GM12875 (cell line): Measurements from ENCODE around the gene ADA.
"Not testable (repeated sequence)": the region's sequence is repeated elsewhere in the genome, so short reads cannot be mapped to it uniquely, and the experiment has no call there.

ENCODE experiments used
- H3K4me3 ChIP-seq: one replicate; pipeline ENCODE4 v1.5.1; 2011; ENCODE audit warnings: low read depth, low read length, control low read depth
- TF ChIP-seq, protein P1 (sequence below): IDR thresholded peaks from 2 replicates; pipeline ENCODE4 v1.5.1; 2011; ENCODE audit warnings: low read depth, mild to moderate bottlenecking, control low read depth, inconsistent platforms, low read length, moderate library complexity, borderline replicate concordance; ENCODE audit not compliant: insufficient read depth

ADA gene

DNA sequence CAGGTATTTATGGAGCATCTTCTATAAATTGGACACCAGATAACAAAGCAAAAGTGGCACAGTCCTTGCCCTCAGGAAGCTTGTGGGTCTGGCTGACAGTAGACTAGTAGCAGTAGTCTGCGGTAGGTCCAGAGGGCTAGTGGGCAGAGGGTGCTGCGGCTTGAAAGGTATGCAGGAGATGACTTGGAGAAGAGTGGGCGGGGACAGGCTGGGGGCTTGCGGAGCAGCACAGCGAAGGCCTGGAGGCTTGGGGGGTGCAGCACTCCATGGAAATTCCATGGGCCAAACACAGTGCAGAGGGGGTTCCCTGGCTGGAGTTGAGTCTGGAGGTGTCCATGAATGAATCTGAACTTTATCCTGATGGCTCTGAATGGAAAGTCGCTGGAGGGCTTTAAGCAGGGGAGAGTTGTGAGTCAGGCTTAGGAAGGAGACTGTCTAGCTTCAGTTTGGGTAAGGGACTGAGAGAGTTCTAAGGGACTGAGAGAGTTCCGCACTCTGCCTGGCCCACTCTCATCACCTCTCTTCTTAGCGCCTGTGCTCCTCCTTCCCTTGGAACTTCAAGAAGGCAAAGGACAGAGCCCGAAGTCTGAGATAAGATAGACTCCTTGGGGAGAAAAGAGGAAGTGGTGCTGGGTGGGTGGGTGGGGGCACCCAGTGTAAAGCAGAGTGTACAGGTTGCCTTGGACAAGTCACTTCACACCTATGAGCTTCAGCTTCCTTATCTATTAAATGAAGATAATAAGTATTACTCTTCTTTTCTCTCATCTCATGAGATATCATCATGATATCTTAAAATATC is 60.3 kb downstream of the ADA start:
- TF ChIP-seq, protein P1, sequence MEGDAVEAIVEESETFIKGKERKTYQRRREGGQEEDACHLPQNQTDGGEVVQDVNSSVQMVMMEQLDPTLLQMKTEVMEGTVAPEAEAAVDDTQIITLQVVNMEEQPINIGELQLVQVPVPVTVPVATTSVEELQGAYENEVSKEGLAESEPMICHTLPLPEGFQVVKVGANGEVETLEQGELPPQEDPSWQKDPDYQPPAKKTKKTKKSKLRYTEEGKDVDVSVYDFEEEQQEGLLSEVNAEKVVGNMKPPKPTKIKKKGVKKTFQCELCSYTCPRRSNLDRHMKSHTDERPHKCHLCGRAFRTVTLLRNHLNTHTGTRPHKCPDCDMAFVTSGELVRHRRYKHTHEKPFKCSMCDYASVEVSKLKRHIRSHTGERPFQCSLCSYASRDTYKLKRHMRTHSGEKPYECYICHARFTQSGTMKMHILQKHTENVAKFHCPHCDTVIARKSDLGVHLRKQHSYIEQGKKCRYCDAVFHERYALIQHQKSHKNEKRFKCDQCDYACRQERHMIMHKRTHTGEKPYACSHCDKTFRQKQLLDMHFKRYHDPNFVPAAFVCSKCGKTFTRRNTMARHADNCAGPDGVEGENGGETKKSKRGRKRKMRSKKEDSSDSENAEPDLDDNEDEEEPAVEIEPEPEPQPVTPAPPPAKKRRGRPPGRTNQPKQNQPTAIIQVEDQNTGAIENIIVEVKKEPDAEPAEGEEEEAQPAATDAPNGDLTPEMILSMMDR = no peak

DNA sequence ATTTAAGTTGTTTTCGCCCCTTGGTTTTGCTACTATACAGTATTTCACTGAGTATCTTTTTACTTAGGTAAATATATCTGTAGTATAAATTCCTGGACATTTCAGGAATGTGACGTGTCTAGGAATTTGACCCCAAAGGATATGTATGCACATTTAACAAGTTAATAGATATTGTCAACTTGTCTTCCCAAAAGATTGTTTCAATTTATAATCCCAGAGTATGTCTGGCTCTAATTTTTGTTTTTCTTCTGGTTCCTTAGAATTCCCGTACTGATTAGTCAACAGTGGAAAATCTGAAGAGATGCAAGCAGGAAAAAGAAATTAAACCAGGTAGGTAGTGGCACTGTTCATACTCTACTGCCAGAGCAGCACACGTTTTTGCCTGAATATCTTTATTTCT is 62.0 kb downstream of the ADA start:
- TF ChIP-seq, protein P1 = no peak
- no peak overlapping the region for H3K4me3 ChIP-seq

More for the DNA sequence above, 60.3 kb downstream of the ADA start:
- no peak overlapping the region for H3K4me3 ChIP-seq

DNA sequence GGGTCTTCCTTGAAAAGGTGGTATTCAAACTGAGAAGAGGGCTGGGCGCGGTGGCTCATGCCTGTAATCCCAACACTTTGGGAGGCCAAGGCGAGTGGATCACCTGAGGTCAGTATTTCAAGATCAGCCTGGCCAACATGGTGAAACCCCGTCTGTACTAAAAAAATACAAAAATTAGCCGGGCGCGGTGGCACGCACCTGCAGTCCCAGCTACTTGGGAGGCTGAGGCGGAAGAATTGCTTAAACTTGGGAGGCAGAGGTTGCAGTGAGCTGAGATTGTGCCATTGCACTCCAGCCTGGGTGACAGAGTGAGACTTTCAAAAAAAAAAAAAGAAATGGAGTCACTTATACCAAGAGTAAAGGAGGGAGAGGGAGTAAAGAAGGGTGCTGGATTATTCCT is 63.2 kb downstream of the ADA start:
- not testable (repeated sequence) for H3K4me3 ChIP-seq

DNA sequence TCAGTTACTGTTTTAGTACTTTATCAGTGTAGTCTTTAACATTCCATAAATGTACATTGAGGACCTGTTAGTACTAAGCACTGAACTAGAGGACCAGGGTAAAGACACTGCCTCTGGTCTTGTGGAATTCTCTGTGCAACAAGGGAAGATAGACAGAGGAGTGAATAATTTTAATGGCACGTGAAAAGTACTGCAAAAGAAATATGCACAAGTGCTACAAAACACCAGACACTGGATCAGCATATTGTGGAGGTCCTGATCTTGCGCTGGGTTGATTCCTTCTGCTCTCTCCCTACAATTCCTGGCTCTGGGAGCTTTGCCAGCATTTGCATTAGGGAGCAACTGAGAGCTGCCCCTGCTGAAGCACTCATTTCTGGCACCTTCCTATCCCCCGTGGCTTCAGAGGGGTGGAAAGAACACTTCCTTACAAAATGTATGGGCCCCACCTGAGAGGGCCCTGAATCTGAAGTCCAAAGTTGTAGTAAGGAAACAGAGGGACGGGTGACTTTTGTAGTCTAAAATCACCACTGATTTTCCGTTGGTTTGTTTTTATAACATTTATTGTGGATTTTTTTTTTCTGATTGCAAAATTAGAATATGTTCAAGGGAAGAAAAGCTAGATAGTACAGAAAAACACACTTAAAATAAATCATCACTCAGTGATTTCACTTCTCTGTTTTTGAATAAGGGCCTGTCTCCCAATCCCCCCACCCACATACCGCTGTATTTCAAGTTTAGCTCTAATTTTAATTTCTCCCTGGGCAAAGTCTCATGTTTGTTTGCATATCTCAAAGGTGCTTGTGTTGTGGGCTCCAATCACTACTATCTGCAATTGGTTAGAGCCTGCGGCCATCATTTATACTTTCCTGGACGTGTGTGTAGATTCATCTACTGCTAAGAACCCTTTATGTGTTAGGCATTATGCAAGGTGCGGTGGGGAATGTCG is 64.2 kb downstream of the ADA start:
- H3K4me3 ChIP-seq = no peak overlapping the region
- TF ChIP-seq, protein P1 = no peak

DNA sequence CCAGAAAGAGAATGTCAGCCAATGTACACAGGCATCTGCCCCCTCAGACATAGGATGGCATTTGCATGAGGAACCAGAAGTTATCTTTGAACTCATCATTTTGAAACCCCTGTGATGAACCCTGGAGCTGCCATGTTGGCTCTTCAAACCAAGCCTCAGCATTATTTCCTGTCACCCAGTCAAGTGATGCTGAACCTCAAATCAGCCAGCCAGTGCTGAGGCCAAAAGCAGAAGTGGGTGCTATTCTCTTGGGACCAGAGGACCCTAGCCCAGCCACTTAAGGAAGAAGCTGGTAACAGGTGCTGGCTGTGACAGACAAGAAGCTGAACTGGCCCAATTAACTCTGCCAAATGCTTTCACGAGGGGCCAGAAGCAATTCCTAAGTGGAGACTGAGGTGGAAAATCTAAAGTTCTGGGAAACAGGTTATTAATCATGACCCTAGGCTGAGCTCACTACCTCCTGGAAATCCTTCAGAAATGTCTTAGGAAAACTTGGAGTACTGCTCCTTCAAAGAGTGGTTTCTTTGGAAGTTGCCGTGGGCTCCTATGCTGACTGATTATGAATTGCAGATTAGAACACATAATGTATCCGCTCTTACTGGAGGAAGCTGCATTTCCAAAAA is 65.1 kb downstream of the ADA start:
- no peak overlapping the region for H3K4me3 ChIP-seq
- TF ChIP-seq, protein P1 = no peak

DNA sequence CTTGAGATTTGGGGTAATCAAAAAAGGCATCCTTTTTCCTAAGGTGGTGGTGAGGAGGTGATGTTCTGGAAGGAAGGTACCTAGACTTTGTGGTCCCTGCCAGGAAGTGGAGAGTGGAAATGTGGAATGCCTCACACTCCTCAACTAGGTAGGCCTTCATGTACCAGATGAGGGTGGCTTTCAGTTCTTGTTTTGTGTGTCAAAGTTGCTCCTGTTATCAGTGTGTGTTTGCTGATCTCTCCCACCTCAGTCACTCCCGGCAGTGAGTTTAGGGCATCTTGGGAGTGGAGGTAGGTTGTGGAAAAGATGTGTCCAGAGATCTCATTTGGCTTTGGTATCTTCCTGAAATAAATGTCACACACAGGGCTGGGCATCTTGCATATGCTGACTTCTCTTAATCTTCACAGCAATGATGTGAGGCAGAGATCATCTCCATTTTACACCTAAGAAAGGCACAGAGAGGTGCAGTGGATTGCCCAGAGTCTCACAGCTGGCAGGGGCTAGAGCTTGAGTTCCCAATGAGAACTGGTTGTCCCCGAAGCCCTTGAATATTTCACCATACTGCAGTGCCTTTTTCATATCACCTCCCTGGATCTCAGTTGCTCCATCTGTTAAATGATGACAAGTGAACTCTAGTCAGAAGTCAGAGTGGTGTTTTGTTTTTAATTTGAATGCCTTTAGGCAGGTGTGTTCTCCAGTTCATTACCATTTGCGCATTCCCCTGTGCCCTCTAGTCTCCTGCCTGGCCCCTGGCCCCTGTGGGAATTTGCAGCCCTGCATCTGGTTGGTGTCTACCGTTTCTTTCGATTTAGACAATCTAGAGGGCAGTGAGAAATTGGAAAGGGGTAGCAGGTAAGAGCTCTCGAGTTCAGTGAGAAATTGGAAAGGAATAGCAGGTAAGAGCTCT is 66.2 kb downstream of the ADA start:
- TF ChIP-seq, protein P1 = no peak

More for the DNA sequence above, 66.2 kb downstream of the ADA start:
- no peak overlapping the region for H3K4me3 ChIP-seq
